HepG2 (cell line): ENCODE measurements around the gene ACOT8. TPM values are rescaled to one million over a fixed set of nuclear protein-coding genes. Genes with fewer than 3 reads are reported as not detected.

ENCODE experiments used
- ARNT2 ChIP-seq: sonication (generic); formaldehyde crosslinking; IDR thresholded peaks from 2 replicates; pipeline ENCODE4 v1.8.0; 2022; ENCODE audit warnings: mild to moderate bottlenecking, low read depth, missing genetic modification reagents, moderate library complexity
- HNRNPUL1 ChIP-seq: fragments of 200-400 bp; formaldehyde crosslinking; IDR thresholded peaks from 2 replicates; pipeline ENCODE4 v1.6.1; 2017; ENCODE audit warnings: low read depth, mild to moderate bottlenecking, low read length, moderate library complexity
- HOXD1 ChIP-seq: sonication (generic); formaldehyde crosslinking; IDR thresholded peaks from 2 replicates; pipeline ENCODE4 v1.5.0; 2020; ENCODE audit warnings: missing genetic modification reagents
- KLF16 ChIP-seq, 2 experiments: sonication (generic) in 1 of 2; formaldehyde crosslinking in 1 of 2; IDR thresholded peaks; 2 replicates each; pipeline versions ENCODE4 v1.6.1 to v1.8.0; 2016 to 2023; ENCODE audit warnings: missing genetic modification reagents in 2 of 2, missing compliant biosample characterization in 1 of 2
- MLX ChIP-seq: IDR thresholded peaks from 2 replicates; pipeline ENCODE4 v1.6.1; 2016
- PLRG1 ChIP-seq: fragments of 450-650 bp; conservative IDR thresholded peaks from 2 replicates; pipeline ENCODE4 v1.6.1; 2016
- POLR2AphosphoS5 ChIP-seq: IDR thresholded peaks from 2 replicates; pipeline ENCODE4 v1.6.1; 2012; ENCODE audit warnings: low read depth, low read length
- TOPORS ChIP-seq: sonication (generic); formaldehyde crosslinking; IDR thresholded peaks from 2 replicates; pipeline ENCODE4 v1.8.0; 2023; ENCODE audit warnings: mild to moderate bottlenecking, missing genetic modification reagents
- YY1 ChIP-seq: IDR thresholded peaks from 2 replicates; pipeline ENCODE4 v1.6.1; 2011; ENCODE audit warnings: low read length, low read depth, moderate library complexity, mild to moderate bottlenecking; ENCODE audit not compliant: insufficient read depth, insufficient replicate concordance
- ZNF264 ChIP-seq: sonication (generic); formaldehyde crosslinking; IDR thresholded peaks from 2 replicates; pipeline ENCODE4 v1.4.0; 2020; ENCODE audit warnings: missing genetic modification reagents
- ZNF512 ChIP-seq: sonication (generic); formaldehyde crosslinking; IDR thresholded peaks from 2 replicates; pipeline ENCODE4 v1.4.0; 2020; ENCODE audit warnings: mild to moderate bottlenecking, missing genetic modification reagents
- ZNF609 ChIP-seq: sonication (generic); formaldehyde crosslinking; IDR thresholded peaks from 2 replicates; pipeline ENCODE4 v1.4.0; 2020; ENCODE audit warnings: mild to moderate bottlenecking, missing genetic modification reagents, borderline replicate concordance
- ZNF691 ChIP-seq: sonication (generic); formaldehyde crosslinking; IDR thresholded peaks from 2 replicates; pipeline ENCODE4 v1.4.0; 2020; ENCODE audit warnings: missing genetic modification reagents, low read depth, mild to moderate bottlenecking, borderline replicate concordance
- ZNF75D ChIP-seq: sonication (generic); formaldehyde crosslinking; IDR thresholded peaks from 2 replicates; pipeline ENCODE4 v1.8.1; 2023; ENCODE audit warnings: missing genetic modification reagents, mild to moderate bottlenecking, borderline replicate concordance
- ZNF761 ChIP-seq: sonication (generic); formaldehyde crosslinking; conservative IDR thresholded peaks from 2 replicates; pipeline ENCODE4 v1.4.0; 2020; ENCODE audit warnings: mild to moderate bottlenecking, missing genetic modification reagents
- ZNF773 ChIP-seq: sonication (generic); formaldehyde crosslinking; IDR thresholded peaks from 2 replicates; pipeline ENCODE4 v1.4.0; 2020; ENCODE audit warnings: missing genetic modification reagents, borderline replicate concordance
- ZSCAN20 ChIP-seq: sonication (generic); formaldehyde crosslinking; IDR thresholded peaks from 2 replicates; pipeline ENCODE4 v1.4.0; 2020; ENCODE audit warnings: missing genetic modification reagents, mild to moderate bottlenecking, borderline replicate concordance
- polyA plus RNA-seq, 8 experiments: library from polyadenylated mRNA; depleted of rRNA in 3 of 8; stranded (reverse) in 7 of 8; unstranded in 1 of 8; fragments of >200 nt; fragmentation: Illumina TruSeq in 4 of 8; extraction: Trizol in 4 of 8; gene quantifications; 2 replicates each; pipeline versions ENCODE4 v1.2.1 to v1.2.3, GENCODE V29; 2011 to 2016; ENCODE audit warnings: low read depth in 4 of 8, missing spikeins in 1 of 8, mixed read lengths in 1 of 8; ENCODE audit not compliant: insufficient read depth in 1 of 8
- total RNA-seq, 5 experiments: library from RNA; depleted of rRNA; stranded (reverse); fragments of >200 nt; fragmentation: Illumina TruSeq; extraction: Trizol; gene quantifications; 2 replicates each; pipeline ENCODE4 v1.2.3, GENCODE V29; 2016; ENCODE audit warnings: low read depth in 1 of 5

Gene ACOT8
- total and polyA plus RNA-seq, 2 of the 13 experiments (the other 11 are each of a cell fraction or from before 2014, with no cell fraction given), result 31.4 to 45.5 TPM

- TF ChIP-seq HNRNPUL1, result no peak
- peak; percentile 14; the same call in 1 of the 2 replicates for TF ChIP-seq ZNF691 (CRISPR knock-in tag)
- no peak for TF ChIP-seq ZNF75D (CRISPR knock-in tag)
- TF ChIP-seq ZSCAN20 (CRISPR knock-in tag), result no peak; the same call in 1 of the 2 replicates
- TF ChIP-seq ZNF609 (CRISPR knock-in tag), result peak; percentile 15; the same call in 1 of the 2 replicates
- peak; percentile 99 for TF ChIP-seq POLR2AphosphoS5
- peak; percentile 84 for TF ChIP-seq ZNF264
- TF ChIP-seq TOPORS (CRISPR knock-in tag), result peak; percentile 71; the same call in 1 of the 2 replicates
- TF ChIP-seq KLF16 (CRISPR knock-in tag; IDR thresholded peaks at IDR 0.05), result peak in 1 of 2 experiments; percentile 91; a peak in 2 of 4 replicates
- peak; percentile 65 for TF ChIP-seq MLX (CRISPR knock-in tag)
- peak; percentile 76; the same call in 1 of the 2 replicates for TF ChIP-seq ZNF773 (CRISPR knock-in tag)
- TF ChIP-seq HOXD1 (CRISPR knock-in tag), result peak; percentile 72
- no peak for TF ChIP-seq ZNF761 (CRISPR knock-in tag)
- TF ChIP-seq YY1, result peak; percentile 64
- TF ChIP-seq ARNT2 (CRISPR knock-in tag), result no peak; the same call in 1 of the 2 replicates
- no peak for TF ChIP-seq PLRG1
- TF ChIP-seq ZNF512 (CRISPR knock-in tag), result no peak
Measured at GRCh38 chr20:45857114-45857881, at the start of gene ACOT8, which contains the start of gene ZSWIM3 (continued).
